ENCODE measurements around the gene FGF16. TPM values are rescaled to one million over a fixed set of nuclear protein-coding genes. Genes with fewer than 3 reads are reported as not detected.
"Not testable (repeated sequence)": the region's sequence is repeated elsewhere in the genome, so short reads cannot be mapped to it uniquely, and the experiment has no call there.

Gene FGF16
- not detected for polyA plus RNA-seq (2013, experiment 1 of 4)
- 0.11 TPM for polyA plus RNA-seq (2013, experiment 2 of 4)
- not detected for polyA plus RNA-seq (2013, experiment 3 of 4)
- polyA plus RNA-seq (2013, experiment 4 of 4): not detected

DNA sequence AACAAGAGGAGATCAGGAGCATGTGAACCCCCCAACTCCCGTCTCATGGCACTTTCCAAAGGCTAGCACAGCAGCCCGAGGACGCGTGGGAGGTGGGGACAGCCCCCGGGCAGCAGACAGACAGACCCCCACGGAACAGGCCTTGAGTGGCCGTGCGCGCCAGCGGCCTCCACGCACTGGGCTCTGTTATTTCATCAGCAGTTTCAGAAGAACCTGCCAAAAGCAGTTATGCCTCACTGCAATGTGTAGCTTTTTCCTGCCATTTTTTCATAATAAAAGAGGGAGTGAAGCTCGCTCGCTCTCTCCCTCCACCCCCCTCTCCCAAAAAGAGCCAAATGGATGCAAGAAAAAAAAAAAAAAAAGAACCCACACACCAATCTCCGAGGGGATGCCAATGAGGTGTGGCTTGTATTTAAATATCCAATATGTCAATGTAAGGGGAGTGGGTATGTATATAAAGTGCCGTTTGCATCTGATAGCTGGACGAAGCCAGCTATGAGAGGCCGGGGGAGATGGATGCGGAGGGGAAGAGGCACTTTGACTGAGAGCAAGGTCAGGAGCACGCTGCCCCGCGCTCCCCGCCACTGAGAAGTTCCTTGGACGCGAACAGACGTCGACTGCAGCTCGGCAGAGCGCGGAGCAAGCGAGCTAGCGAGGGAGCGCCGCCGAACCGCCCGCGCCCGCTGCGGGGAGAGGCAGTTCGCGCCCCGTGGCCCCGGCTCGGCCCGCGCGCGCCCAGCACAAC lies at the start of gene FGF16:
Gene FGF16 (plus strand): TSS at position 482 of the 745 bp plus-strand sequence. CDS start 286 bp downstream, outside the sequence.
- Histone ChIP-seq H3K4me1 (ENCODE audit: control insufficient read depth, insufficient read depth, low read length) (no peaks in the 10 kb centered on the region), H3K4me3 (ENCODE audit: insufficient read depth, low read depth, low read length) (peak within 1 kb of the TSS; percentile 25), H3K27ac (ENCODE audit: insufficient read depth, low read depth, low read length, poor library complexity, severe bottlenecking) (no peak within 1 kb of the TSS), H3K9me3 (ENCODE audit: control insufficient read depth, low read length) (no peaks in the 10 kb centered on the region), H3K36me3 (ENCODE audit: control insufficient read depth, insufficient read depth, low read length) (no peaks in the 10 kb centered on the region), H3K27me3 (ENCODE audit: control insufficient read depth, insufficient read depth, low read length, poor library complexity, severe bottlenecking) (peaks cover 36% of the 10 kb centered on the region)
- 1 to 2% methylated on average over 45 to 46 of the region's 48 CpGs for WGBS, 2 experiments

- H3K27me3 ChIP-seq (ENCODE audit: control insufficient read depth, insufficient read depth, low read length, poor library complexity, severe bottlenecking): no peaks in the 10 kb centered on the region
- no peak overlapping the region for H3K4me3 ChIP-seq (ENCODE audit: insufficient read depth, low read depth, low read length)
- H3K9me3 ChIP-seq (ENCODE audit: control insufficient read depth, low read length): no peaks in the 10 kb centered on the region
- no peak overlapping the region for H3K27ac ChIP-seq (ENCODE audit: insufficient read depth, low read depth, low read length, poor library complexity, severe bottlenecking)
- H3K36me3 ChIP-seq (ENCODE audit: control insufficient read depth, insufficient read depth, low read length): no peaks in the 10 kb centered on the region
- 92 to 93% methylated on average over 3 of the region's 3 CpGs for WGBS, 2 experiments
- H3K4me1 ChIP-seq (ENCODE audit: control insufficient read depth, insufficient read depth, low read length): no peaks in the 10 kb centered on the region
These were observed 48.7 kb upstream of the FGF16 start for GRCh38 chrX:77398330-77398954.

GRCh38 chrX:77404419-77404818 lies 42.8 kb upstream of the FGF16 start:
- WGBS, 2 experiments: 95% methylated on average over 2 of the region's 2 CpGs; no CpG with 5 or more reads in 1 of the 2 experiments
- Histone ChIP-seq H3K27me3 (ENCODE audit: control insufficient read depth, insufficient read depth, low read length, poor library complexity, severe bottlenecking) (no peaks in the 10 kb centered on the region), H3K4me3 (ENCODE audit: insufficient read depth, low read depth, low read length) (no peak overlapping the region), H3K9me3 (ENCODE audit: control insufficient read depth, low read length) (no peaks in the 10 kb centered on the region), H3K27ac (ENCODE audit: insufficient read depth, low read depth, low read length, poor library complexity, severe bottlenecking) (no peak overlapping the region), H3K36me3 (ENCODE audit: control insufficient read depth, insufficient read depth, low read length) (no peaks in the 10 kb centered on the region), H3K4me1 (ENCODE audit: control insufficient read depth, insufficient read depth, low read length) (no peaks in the 10 kb centered on the region)

DNA sequence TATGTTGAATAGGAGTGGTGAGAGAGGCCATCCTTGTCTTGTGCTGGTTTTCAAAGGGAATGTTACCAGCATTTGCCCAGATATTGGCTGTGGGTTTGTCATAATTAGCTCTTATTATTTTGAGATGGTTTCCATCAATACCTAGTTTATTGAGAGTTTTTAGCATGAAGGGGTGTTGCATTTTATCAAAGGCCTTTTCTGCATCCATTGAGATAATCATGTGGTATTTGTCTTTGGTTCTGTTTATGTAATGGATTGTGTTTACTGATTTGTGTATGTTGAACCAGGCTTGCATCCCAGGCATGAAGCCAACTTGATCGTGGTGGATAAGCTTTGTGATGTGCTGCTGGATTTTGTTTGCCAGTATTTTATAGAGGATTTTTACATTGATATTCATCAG lies 39.4 kb upstream of the FGF16 start:
- not testable (repeated sequence) for H3K36me3 ChIP-seq (ENCODE audit: control insufficient read depth, insufficient read depth, low read length); H3K4me1 ChIP-seq (ENCODE audit: control insufficient read depth, insufficient read depth, low read length); H3K4me3 ChIP-seq (ENCODE audit: insufficient read depth, low read depth, low read length); H3K27me3 ChIP-seq (ENCODE audit: control insufficient read depth, insufficient read depth, low read length, poor library complexity, severe bottlenecking); H3K9me3 ChIP-seq (ENCODE audit: control insufficient read depth, low read length); H3K27ac ChIP-seq (ENCODE audit: insufficient read depth, low read depth, low read length, poor library complexity, severe bottlenecking)
- WGBS, 2 experiments: 91 to 100% methylated on average over 1 of the region's 1 CpG

GRCh38 chrX:77412631-77413030 lies 34.6 kb upstream of the FGF16 start:
- Histone ChIP-seq H3K4me3 (ENCODE audit: insufficient read depth, low read depth, low read length) (no peak overlapping the region), H3K36me3 (ENCODE audit: control insufficient read depth, insufficient read depth, low read length) (no peaks in the 10 kb centered on the region), H3K27ac (ENCODE audit: insufficient read depth, low read depth, low read length, poor library complexity, severe bottlenecking) (no peak overlapping the region), H3K9me3 (ENCODE audit: control insufficient read depth, low read length) (no peaks in the 10 kb centered on the region), H3K4me1 (ENCODE audit: control insufficient read depth, insufficient read depth, low read length) (no peaks in the 10 kb centered on the region), H3K27me3 (ENCODE audit: control insufficient read depth, insufficient read depth, low read length, poor library complexity, severe bottlenecking) (no peaks in the 10 kb centered on the region)
- WGBS, 2 experiments: 95 to 98% methylated on average over 3 of the region's 3 CpGs

DNA sequence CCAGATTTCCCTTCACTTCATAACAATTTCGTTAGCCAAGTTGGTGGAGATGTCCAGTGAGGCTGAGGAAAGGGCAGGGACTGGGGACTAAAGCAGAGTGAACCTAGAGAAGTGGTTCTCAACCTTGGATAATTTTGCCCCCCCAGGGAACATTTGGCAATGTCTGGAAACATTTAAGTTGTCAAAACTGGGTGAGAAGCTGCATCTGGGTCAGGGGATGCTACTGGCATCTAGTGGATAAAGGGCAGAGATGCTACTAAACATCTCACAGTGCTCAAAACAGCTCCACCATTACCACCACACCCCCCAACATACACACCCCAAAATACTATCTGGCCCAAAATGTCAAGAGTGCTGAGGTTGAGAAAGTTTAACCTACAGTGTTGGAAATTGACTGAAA lies 32.0 kb upstream of the FGF16 start:
- no peak overlapping the region for H3K4me3 ChIP-seq (ENCODE audit: insufficient read depth, low read depth, low read length)
- WGBS, 2 experiments: 77 to 100% methylated on average over 1 of the region's 1 CpG
- H3K36me3 ChIP-seq (ENCODE audit: control insufficient read depth, insufficient read depth, low read length): no peaks in the 10 kb centered on the region
- H3K27me3 ChIP-seq (ENCODE audit: control insufficient read depth, insufficient read depth, low read length, poor library complexity, severe bottlenecking): no peaks in the 10 kb centered on the region
- H3K4me1 ChIP-seq (ENCODE audit: control insufficient read depth, insufficient read depth, low read length): no peaks in the 10 kb centered on the region
- no peak overlapping the region for H3K27ac ChIP-seq (ENCODE audit: insufficient read depth, low read depth, low read length, poor library complexity, severe bottlenecking)
- no peaks in the 10 kb centered on the region for H3K9me3 ChIP-seq (ENCODE audit: control insufficient read depth, low read length)

DNA sequence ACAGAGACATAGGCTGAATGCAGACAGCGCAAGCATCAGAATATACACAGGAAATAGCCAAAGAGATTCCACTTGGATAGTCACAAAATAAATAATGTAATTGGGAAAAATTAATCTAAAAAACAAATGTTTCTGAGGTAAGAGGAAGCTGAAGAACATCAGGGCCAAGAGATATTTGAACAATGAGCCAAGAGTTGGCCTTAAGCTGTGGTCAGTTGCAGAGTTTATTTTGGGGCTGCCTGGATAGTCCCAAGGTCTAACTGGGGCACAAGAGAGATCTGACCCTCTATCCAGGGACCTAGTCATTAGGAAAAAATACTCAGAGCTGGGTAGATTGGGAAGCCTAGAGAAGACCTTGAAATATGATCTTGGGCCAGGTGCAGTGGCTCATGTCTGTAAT lies 31.3 kb upstream of the FGF16 start:
- Histone ChIP-seq H3K4me3 (ENCODE audit: insufficient read depth, low read depth, low read length) (no peak overlapping the region), H3K4me1 (ENCODE audit: control insufficient read depth, insufficient read depth, low read length) (no peaks in the 10 kb centered on the region), H3K36me3 (ENCODE audit: control insufficient read depth, insufficient read depth, low read length) (no peaks in the 10 kb centered on the region), H3K27me3 (ENCODE audit: control insufficient read depth, insufficient read depth, low read length, poor library complexity, severe bottlenecking) (no peaks in the 10 kb centered on the region), H3K27ac (ENCODE audit: insufficient read depth, low read depth, low read length, poor library complexity, severe bottlenecking) (no peak overlapping the region), H3K9me3 (ENCODE audit: control insufficient read depth, low read length) (no peaks in the 10 kb centered on the region)
- WGBS, 2 experiments: 100% methylated on average over 1 of the region's 1 CpG; no CpG with 5 or more reads in 1 of the 2 experiments

- H3K4me1 ChIP-seq (ENCODE audit: control insufficient read depth, insufficient read depth, low read length): no peaks in the 10 kb centered on the region
- H3K4me3 ChIP-seq (ENCODE audit: insufficient read depth, low read depth, low read length): no peak overlapping the region
- 21 to 27% methylated on average over 3 to 4 of the region's 4 CpGs for WGBS, 2 experiments
- no peaks in the 10 kb centered on the region for H3K9me3 ChIP-seq (ENCODE audit: control insufficient read depth, low read length)
- no peaks in the 10 kb centered on the region for H3K27me3 ChIP-seq (ENCODE audit: control insufficient read depth, insufficient read depth, low read length, poor library complexity, severe bottlenecking)
- H3K27ac ChIP-seq (ENCODE audit: insufficient read depth, low read depth, low read length, poor library complexity, severe bottlenecking): peak overlapping the region; percentile 8
- H3K36me3 ChIP-seq (ENCODE audit: control insufficient read depth, insufficient read depth, low read length): no peaks in the 10 kb centered on the region
These were observed 24.1 kb upstream of the FGF16 start for GRCh38 chrX:77422891-77423648.

GRCh38 chrX:77426811-77427210 lies 20.4 kb upstream of the FGF16 start:
- no peaks in the 10 kb centered on the region for H3K36me3 ChIP-seq (ENCODE audit: control insufficient read depth, insufficient read depth, low read length)
- H3K4me3 ChIP-seq (ENCODE audit: insufficient read depth, low read depth, low read length): no peak overlapping the region
- no peaks in the 10 kb centered on the region for H3K27me3 ChIP-seq (ENCODE audit: control insufficient read depth, insufficient read depth, low read length, poor library complexity, severe bottlenecking)
- WGBS, 2 experiments: 94% methylated on average over 2 of the region's 2 CpGs
- no peak overlapping the region for H3K27ac ChIP-seq (ENCODE audit: insufficient read depth, low read depth, low read length, poor library complexity, severe bottlenecking)
- H3K9me3 ChIP-seq (ENCODE audit: control insufficient read depth, low read length): no peaks in the 10 kb centered on the region
- H3K4me1 ChIP-seq (ENCODE audit: control insufficient read depth, insufficient read depth, low read length): no peaks in the 10 kb centered on the region

- WGBS, 2 experiments: 92% methylated on average over 1 of the region's 1 CpG; no CpG with 5 or more reads in 1 of the 2 experiments
- no peak overlapping the region for H3K27ac ChIP-seq (ENCODE audit: insufficient read depth, low read depth, low read length, poor library complexity, severe bottlenecking)
- no peaks in the 10 kb centered on the region for H3K36me3 ChIP-seq (ENCODE audit: control insufficient read depth, insufficient read depth, low read length)
- no peaks in the 10 kb centered on the region for H3K27me3 ChIP-seq (ENCODE audit: control insufficient read depth, insufficient read depth, low read length, poor library complexity, severe bottlenecking)
- H3K9me3 ChIP-seq (ENCODE audit: control insufficient read depth, low read length): no peaks in the 10 kb centered on the region
- no peaks in the 10 kb centered on the region for H3K4me1 ChIP-seq (ENCODE audit: control insufficient read depth, insufficient read depth, low read length)
- no peak overlapping the region for H3K4me3 ChIP-seq (ENCODE audit: insufficient read depth, low read depth, low read length)
These were observed 19.6 kb upstream of the FGF16 start for GRCh38 chrX:77427611-77428010.

All from ectodermal cell (in vitro differentiated cells).